LNCAP (cell line): ENCODE results near the gene CLP1.

ENCODE experiments used
- TF ChIP-seq, protein P1 (sequence below): fragments of 450-650 bp; IDR thresholded peaks from 2 replicates; pipeline ENCODE4 v1.5.1; 2017; ENCODE audit warnings: mild to moderate bottlenecking

CLP1 gene

GRCh38 chr11:57674251-57674650, 16.7 kb downstream of the CLP1 start:
- TF ChIP-seq, protein P1, sequence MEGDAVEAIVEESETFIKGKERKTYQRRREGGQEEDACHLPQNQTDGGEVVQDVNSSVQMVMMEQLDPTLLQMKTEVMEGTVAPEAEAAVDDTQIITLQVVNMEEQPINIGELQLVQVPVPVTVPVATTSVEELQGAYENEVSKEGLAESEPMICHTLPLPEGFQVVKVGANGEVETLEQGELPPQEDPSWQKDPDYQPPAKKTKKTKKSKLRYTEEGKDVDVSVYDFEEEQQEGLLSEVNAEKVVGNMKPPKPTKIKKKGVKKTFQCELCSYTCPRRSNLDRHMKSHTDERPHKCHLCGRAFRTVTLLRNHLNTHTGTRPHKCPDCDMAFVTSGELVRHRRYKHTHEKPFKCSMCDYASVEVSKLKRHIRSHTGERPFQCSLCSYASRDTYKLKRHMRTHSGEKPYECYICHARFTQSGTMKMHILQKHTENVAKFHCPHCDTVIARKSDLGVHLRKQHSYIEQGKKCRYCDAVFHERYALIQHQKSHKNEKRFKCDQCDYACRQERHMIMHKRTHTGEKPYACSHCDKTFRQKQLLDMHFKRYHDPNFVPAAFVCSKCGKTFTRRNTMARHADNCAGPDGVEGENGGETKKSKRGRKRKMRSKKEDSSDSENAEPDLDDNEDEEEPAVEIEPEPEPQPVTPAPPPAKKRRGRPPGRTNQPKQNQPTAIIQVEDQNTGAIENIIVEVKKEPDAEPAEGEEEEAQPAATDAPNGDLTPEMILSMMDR = no peak

DNA sequence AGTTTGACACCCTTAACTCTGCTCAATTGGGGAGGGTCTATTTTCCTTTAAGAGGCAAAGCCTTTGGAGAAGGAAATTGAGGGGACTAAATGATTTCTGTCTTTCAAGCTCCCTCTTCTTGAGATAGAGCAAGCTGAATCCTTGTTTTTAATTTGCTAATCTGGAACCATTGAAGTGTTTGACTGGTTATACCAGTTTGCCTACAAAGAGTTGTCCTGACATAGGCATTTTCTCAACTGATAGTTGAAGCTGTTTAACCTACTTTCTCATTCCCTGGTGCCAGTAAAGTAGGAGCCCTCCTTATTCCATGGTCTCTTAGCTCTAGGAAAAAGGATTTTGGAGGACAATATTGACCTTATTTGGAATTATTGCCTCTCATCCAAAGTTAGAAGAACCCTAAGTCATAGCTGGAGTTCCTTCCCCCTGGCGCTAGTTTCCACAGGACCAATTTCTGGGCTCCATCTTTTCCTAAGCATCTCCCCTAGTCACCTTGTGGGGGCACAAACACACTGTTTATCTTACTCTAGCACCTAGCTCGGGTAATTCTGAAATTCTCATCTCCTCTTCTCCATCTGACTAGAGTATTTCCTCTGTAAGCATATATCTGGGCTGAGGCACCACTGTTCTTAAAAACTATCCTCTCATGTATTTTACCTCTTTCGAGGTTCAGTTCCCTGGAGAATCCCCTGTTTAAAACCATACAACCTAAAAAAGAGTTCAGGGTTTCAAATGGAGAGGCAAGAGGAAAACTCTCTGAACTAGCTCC, 17.8 kb downstream of the CLP1 start:
- TF ChIP-seq, protein P1 = no peak

- TF ChIP-seq, protein P1 = no peak
Observed at GRCh38 chr11:57679396-57679795, 21.8 kb downstream of the CLP1 start.

DNA sequence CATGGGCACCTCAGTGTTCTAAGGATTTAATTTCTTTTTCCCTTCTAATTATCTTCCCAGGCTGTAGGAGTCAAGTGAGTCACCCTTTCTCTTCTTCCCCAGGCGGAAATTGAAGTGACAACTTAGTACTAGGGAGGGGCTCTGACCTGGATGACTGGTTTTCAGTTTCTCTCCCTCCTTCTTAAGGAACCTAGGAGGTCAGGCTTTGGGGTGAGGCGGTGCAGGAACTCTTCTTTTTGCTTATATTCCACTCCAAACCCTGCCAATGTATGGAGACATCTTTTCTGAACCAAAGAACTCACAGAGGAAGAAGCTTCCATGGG, 23.0 kb downstream of the CLP1 start:
- TF ChIP-seq, protein P1 = no peak

- TF ChIP-seq, protein P1 = no peak
Observed at GRCh38 chr11:57681168-57681567, 23.6 kb downstream of the CLP1 start.

DNA sequence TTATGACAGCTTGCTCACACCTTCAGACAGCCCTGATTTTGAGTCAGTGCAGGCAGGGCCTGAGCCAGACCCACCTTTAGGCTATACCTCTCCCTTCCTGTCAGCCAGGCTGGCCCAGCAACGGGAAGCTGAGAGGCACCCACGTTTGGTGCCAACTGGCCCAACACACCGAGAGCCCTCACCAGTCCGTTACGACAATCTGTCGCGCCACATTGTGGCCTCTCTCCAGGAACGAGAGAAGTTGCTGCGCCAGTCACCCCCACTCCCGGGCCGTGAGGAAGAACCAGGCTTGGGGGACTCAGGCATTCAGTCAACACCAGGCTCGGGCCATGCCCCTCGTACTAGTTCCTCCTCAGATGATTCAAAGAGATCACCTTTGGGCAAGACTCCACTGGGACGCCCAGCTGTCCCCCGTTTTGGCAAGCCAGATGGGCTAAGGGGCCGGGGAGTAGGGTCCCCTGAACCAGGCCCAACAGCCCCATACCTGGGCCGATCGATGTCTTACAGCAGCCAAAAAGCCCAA, 41.3 kb downstream of the CLP1 start:
- TF ChIP-seq, protein P1 = no peak

GRCh38 chr11:57699813-57700212, 42.3 kb downstream of the CLP1 start:
- TF ChIP-seq, protein P1 = no peak
